IPS-20b (cell line): ENCODE data around the gene SNAP47.

Source experiments
- H3K27ac ChIP-seq: one replicate; pipeline ENCODE4 v1.5.1; 2013; ENCODE audit warnings: low read length
- H3K27me3 ChIP-seq: 2 replicates; pipeline ENCODE4 v1.6.1; 2013; ENCODE audit warnings: mild to moderate bottlenecking, low read length, inconsistent platforms; ENCODE audit not compliant: insufficient read depth
- H3K36me3 ChIP-seq: 2 replicates; pipeline ENCODE4 v1.6.1; 2013; ENCODE audit warnings: low read depth, mild to moderate bottlenecking, inconsistent platforms, low read length, moderate library complexity; ENCODE audit not compliant: insufficient read depth
- H3K4me1 ChIP-seq: 2 replicates; pipeline ENCODE4 v1.6.1; 2013; ENCODE audit warnings: mild to moderate bottlenecking, control low read depth, inconsistent platforms, low read length, moderate library complexity; ENCODE audit not compliant: insufficient read depth
- H3K4me3 ChIP-seq: 2 replicates; pipeline ENCODE4 v1.5.1; 2013; ENCODE audit warnings: mild to moderate bottlenecking, low read length, inconsistent platforms
- H3K9ac ChIP-seq: 2 replicates; pipeline ENCODE4 v1.6.1; 2013; ENCODE audit warnings: low read depth, mild to moderate bottlenecking, inconsistent platforms, low read length, moderate library complexity
- H3K9me3 ChIP-seq: 2 replicates; pipeline ENCODE4 v1.6.1; 2013; ENCODE audit warnings: mild to moderate bottlenecking, low read depth, low read length, inconsistent platforms; ENCODE audit not compliant: insufficient read depth

Gene SNAP47

DNA sequence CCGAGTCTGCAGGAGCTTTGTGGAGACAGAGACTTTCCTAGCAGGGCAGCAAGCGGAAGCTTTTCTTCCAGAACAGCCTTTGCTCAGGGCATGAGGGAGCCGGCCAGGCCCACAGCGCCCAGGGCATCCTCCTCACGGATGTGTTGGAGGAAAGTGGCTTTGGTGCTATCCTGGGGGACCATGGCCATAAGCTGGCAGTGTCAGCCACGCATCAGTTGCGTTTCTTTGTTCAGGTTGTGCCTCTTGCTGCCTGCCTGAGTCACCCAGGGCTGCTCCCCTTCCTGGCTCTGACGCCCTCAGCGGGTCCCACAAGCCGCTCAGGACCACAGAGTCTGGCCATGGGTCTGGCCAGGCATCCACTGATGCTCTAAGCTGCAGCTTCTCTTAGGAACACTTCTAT is 40.6 kb downstream of the SNAP47 start:
- no peaks in the 10 kb centered on the region for H3K27me3 ChIP-seq
- no peak overlapping the region for H3K4me3 ChIP-seq
- H3K27ac ChIP-seq: no peak overlapping the region
- H3K9me3 ChIP-seq: no peaks in the 10 kb centered on the region
- H3K36me3 ChIP-seq: peaks cover 22% of the 10 kb centered on the region
- no peak overlapping the region for H3K9ac ChIP-seq
- H3K4me1 ChIP-seq: no peaks in the 10 kb centered on the region

DNA sequence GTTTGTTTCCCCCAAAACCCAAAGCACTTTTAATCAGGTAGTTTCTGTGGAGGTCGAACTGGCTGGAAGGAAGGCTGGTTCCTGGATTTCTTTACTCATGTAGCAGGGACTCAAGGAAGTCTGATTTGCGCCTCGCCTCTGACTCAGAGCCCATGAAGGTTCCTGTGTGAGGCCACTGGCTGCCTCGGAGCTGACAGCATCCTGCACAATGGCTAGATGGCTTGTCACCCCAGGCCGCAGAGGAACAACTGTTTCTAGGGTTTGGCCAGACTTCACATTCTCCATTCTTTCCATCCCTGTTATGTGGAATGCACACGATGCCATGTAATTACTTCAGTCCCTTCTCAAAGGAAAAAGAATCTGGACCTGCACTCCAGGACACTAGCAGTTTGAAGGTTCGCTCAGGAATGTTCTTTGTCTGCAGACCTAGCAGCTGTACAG is 41.1 kb downstream of the SNAP47 start:
- Histone ChIP-seq H3K27me3 (no peaks in the 10 kb centered on the region), H3K9ac (no peak overlapping the region), H3K4me1 (no peaks in the 10 kb centered on the region), H3K4me3 (no peak overlapping the region), H3K9me3 (no peaks in the 10 kb centered on the region), H3K36me3 (peaks cover 22% of the 10 kb centered on the region), H3K27ac (no peak overlapping the region)

DNA sequence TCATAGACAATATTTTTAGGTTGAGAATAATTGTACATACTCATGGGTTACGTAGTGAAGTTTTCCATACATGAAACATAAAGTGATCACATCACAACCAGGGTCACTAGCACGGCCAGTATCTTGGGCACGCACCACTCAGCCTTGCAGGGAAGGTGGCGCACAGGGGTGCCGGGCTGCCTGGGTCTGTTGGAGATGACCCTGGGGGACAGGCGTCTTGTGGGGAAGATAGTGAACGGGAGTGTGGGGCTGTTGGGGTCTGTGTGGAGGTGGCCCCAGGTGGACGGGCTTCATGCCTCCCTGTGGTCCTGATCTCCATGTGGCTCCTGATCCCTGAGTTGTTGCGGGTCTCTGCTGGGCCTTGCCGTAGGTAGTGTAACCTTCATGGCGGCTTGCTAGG is 41.9 kb downstream of the SNAP47 start:
- Histone ChIP-seq H3K9me3 (no peaks in the 10 kb centered on the region), H3K27me3 (no peaks in the 10 kb centered on the region), H3K4me3 (no peak overlapping the region), H3K36me3 (peaks cover 22% of the 10 kb centered on the region), H3K27ac (no peak overlapping the region), H3K4me1 (no peaks in the 10 kb centered on the region), H3K9ac (no peak overlapping the region)

DNA sequence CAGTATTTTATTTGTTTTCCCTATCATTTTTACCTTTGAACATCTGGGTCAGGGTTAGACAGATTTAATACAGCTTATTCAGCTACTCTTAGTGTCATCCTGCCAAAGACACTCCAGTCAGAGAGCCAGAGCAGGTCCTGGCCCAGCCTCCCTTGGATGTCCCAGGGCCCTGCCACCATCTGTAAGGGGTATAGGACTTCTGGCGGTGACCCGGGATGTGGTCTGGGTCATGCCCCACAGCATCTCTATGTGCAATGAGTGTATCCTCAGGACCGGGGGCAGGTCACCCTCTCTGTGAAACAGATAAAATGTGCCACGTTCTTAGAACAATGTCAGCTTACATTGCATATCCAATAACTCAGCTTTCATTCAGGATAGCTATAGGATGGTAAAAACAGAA is 42.4 kb downstream of the SNAP47 start:
- Histone ChIP-seq H3K4me3 (no peak overlapping the region), H3K36me3 (peaks cover 22% of the 10 kb centered on the region), H3K9ac (no peak overlapping the region), H3K4me1 (no peaks in the 10 kb centered on the region), H3K27ac (no peak overlapping the region), H3K27me3 (no peaks in the 10 kb centered on the region), H3K9me3 (no peaks in the 10 kb centered on the region)

- Histone ChIP-seq H3K4me1 (no peaks in the 10 kb centered on the region), H3K9ac (no peak overlapping the region), H3K27me3 (no peaks in the 10 kb centered on the region), H3K36me3 (peaks cover 22% of the 10 kb centered on the region), H3K27ac (no peak overlapping the region), H3K9me3 (no peaks in the 10 kb centered on the region), H3K4me3 (no peak overlapping the region)
Observed at GRCh38 chr1:227778401-227778947, 43.2 kb downstream of the SNAP47 start.

DNA sequence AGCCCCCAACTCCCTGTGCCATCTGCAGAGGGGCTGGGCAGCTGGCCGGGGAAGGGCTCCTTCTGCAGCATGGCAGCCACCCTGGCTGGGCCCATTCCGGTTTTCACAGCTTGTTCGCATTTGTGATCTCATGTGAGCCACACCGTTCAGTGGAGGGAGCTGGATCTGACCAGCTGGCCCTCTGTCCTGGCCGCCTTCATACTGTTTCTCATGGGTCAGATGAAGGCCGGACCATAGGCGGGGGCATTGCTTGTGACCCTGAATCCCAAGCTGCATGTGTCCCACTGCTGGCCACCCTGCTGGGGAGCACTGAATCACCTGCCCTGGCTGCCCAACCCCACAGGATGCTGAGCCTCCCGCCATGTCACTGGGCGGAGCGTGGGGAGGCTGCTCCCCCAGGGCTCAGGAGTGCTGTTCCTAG is 43.8 kb downstream of the SNAP47 start:
- Histone ChIP-seq H3K27me3 (no peaks in the 10 kb centered on the region), H3K9ac (no peak overlapping the region), H3K4me1 (no peaks in the 10 kb centered on the region), H3K9me3 (no peaks in the 10 kb centered on the region), H3K36me3 (peaks cover 22% of the 10 kb centered on the region), H3K27ac (no peak overlapping the region), H3K4me3 (no peak overlapping the region)

- Histone ChIP-seq H3K27me3 (no peaks in the 10 kb centered on the region), H3K9me3 (no peaks in the 10 kb centered on the region), H3K4me1 (no peaks in the 10 kb centered on the region), H3K27ac (no peak overlapping the region), H3K4me3 (no peak overlapping the region), H3K36me3 (peaks cover 22% of the 10 kb centered on the region), H3K9ac (no peak overlapping the region)
Observed at GRCh38 chr1:227779685-227780084, 44.5 kb downstream of the SNAP47 start.

- Histone ChIP-seq H3K9ac (no peak overlapping the region), H3K36me3 (peaks cover 19% of the 10 kb centered on the region), H3K27me3 (peaks cover under 1% of the 10 kb centered on the region; the same call in 1 of the 2 replicates), H3K4me1 (no peaks in the 10 kb centered on the region), H3K9me3 (no peaks in the 10 kb centered on the region), H3K4me3 (no peak overlapping the region), H3K27ac (no peak overlapping the region)
Observed at GRCh38 chr1:227780101-227781044, 45.1 kb downstream of the SNAP47 start.

DNA sequence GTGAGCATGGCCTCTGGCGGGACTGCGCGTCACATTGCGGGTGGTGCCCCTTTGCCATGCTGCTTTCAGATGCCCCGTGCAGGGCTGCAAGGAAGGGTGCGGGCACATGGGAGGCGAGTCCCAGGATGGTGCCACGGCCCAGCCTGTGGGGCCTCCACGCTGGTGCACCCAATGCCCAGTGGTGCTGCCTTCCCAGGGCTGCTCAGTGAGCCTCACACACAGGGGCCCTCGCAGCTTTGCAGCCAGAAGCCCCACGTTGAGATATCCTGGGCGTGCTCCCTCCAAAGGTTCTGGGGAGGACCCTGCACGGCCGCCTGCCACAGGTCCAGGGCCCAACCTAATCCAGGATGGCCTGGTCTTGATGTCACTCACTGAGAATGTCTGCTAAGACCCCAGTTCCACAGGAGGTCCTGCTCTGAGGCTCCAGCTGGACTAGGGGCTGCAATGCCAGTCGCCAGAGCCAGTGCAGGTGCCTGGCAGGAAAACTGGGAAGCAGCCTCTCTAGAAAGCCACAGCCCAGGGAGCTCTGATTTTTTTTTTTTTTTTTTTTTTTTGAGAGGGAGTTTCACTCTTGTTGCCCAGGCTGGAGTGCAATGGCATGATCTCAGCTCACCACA is 46.2 kb downstream of the SNAP47 start:
- Histone ChIP-seq H3K4me1 (no peaks in the 10 kb centered on the region), H3K9me3 (no peaks in the 10 kb centered on the region), H3K36me3 (peaks cover 9% of the 10 kb centered on the region), H3K27me3 (peaks cover 11% of the 10 kb centered on the region), H3K9ac (no peak overlapping the region), H3K27ac (no peak overlapping the region), H3K4me3 (no peak overlapping the region)

DNA sequence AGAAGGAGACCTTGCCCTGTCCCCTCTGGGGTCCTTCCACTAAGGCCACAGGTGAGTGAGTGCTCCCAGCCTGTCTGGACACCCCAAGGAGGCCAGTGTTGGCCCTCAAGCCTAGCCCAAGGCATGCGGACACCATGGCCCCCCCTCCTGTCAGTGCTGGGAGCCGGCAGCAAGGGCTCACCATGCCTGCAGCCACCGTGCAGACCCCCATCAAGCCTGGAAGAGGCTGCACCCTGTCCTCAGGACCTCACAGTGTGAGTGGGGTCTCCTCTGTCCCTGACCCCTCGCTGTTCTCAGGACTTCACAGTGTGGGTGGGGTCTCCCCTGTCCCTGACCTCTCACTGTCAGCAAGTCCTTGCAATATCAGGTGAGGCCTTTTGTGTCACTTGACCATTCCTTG is 47.0 kb downstream of the SNAP47 start:
- H3K27me3 ChIP-seq: peaks cover 19% of the 10 kb centered on the region

GRCh38 chr1:227785094-227785804 is 50.0 kb downstream of the SNAP47 start:
- peaks cover 6% of the 10 kb centered on the region for H3K36me3 ChIP-seq
- no peaks in the 10 kb centered on the region for H3K9me3 ChIP-seq
- peaks cover 43% of the 10 kb centered on the region for H3K27me3 ChIP-seq
- no peak overlapping the region for H3K9ac ChIP-seq
- no peaks in the 10 kb centered on the region for H3K4me1 ChIP-seq
- H3K4me3 ChIP-seq: no peak overlapping the region
- no peak overlapping the region for H3K27ac ChIP-seq

More for the DNA sequence above, 47.0 kb downstream of the SNAP47 start:
- no peaks in the 10 kb centered on the region for H3K9me3 ChIP-seq
- H3K4me1 ChIP-seq: no peaks in the 10 kb centered on the region
- peaks cover 6% of the 10 kb centered on the region for H3K36me3 ChIP-seq
- no peak overlapping the region for H3K4me3 ChIP-seq
- no peak overlapping the region for H3K27ac ChIP-seq
- H3K9ac ChIP-seq: no peak overlapping the region
